Measurements from ENCODE around the gene PGAM1. TPM values are rescaled to one million over a fixed set of nuclear protein-coding genes. Genes with fewer than 3 reads are reported as not detected.

Gene PGAM1
- total RNA-seq, 1 donor from 2014 or later: 207 TPM

DNA sequence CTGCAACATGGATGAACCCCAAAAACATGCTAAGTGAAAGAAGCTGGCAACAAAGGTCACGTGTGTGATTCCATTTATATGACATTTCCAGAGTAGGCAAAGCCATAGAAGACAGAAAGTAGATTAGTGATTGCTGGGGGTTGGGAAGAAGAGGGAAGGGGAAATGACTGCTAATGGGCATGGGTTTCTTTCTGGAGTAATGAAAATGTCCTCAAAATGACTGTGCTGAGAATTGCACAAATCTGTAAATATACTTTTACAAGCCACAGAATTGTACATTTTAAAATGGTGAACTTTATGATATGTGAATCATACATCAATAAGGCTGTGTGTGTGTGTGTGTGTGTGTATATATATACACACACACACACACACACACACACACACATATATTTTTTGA is 56.4 kb downstream of the PGAM1 start:
- no peaks in the 10 kb centered on the region for H3K27me3 Mint-ChIP-seq
- H3K9me3 Mint-ChIP-seq: no peaks in the 10 kb centered on the region
- DNase-seq (ENCODE audit: extremely low spot score, unreplicated experiment): no peak
- no peak overlapping the region for H3K27ac Mint-ChIP-seq
- no peaks in the 10 kb centered on the region for H3K4me1 Mint-ChIP-seq (ENCODE audit: unreplicated experiment)
- peaks cover 21% of the 10 kb centered on the region for H3K36me3 Mint-ChIP-seq
- TF ChIP-seq, protein P1, sequence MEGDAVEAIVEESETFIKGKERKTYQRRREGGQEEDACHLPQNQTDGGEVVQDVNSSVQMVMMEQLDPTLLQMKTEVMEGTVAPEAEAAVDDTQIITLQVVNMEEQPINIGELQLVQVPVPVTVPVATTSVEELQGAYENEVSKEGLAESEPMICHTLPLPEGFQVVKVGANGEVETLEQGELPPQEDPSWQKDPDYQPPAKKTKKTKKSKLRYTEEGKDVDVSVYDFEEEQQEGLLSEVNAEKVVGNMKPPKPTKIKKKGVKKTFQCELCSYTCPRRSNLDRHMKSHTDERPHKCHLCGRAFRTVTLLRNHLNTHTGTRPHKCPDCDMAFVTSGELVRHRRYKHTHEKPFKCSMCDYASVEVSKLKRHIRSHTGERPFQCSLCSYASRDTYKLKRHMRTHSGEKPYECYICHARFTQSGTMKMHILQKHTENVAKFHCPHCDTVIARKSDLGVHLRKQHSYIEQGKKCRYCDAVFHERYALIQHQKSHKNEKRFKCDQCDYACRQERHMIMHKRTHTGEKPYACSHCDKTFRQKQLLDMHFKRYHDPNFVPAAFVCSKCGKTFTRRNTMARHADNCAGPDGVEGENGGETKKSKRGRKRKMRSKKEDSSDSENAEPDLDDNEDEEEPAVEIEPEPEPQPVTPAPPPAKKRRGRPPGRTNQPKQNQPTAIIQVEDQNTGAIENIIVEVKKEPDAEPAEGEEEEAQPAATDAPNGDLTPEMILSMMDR (conservative IDR thresholded peaks at IDR 0.05): no peak
- no peak overlapping the region for H3K4me3 Mint-ChIP-seq

Other genes starting within 250 kb of the PGAM1 start
- gene SLIT1, start 240.2 kb upstream of the PGAM1 start, total RNA-seq (ENCODE audit: low replicate concordance): 2.2 and 55.7 TPM in 2 replicates
- 7.3 and 19.8 TPM in 2 replicates for gene ARHGAP19, start 133.6 kb upstream of the PGAM1 start, total RNA-seq (ENCODE audit: low replicate concordance)
- gene FRAT1, start 106.9 kb upstream of the PGAM1 start, total RNA-seq (ENCODE audit: low replicate concordance): 4.7 and 6.1 TPM in 2 replicates
- gene FRAT2, start 91.5 kb upstream of the PGAM1 start, total RNA-seq (ENCODE audit: low replicate concordance): 23.1 and 36.4 TPM in 2 replicates
- gene RRP12, start 24.9 kb upstream of the PGAM1 start, total RNA-seq (ENCODE audit: low replicate concordance): 34.5 and 41.6 TPM in 2 replicates
- gene EXOSC1, start 19.8 kb downstream of the PGAM1 start, total RNA-seq (ENCODE audit: low replicate concordance): 34.8 and 36.1 TPM in 2 replicates
- 50.7 and 53.7 TPM in 2 replicates for gene ZDHHC16, start 20.0 kb downstream of the PGAM1 start, total RNA-seq (ENCODE audit: low replicate concordance)
- gene MMS19, start 72.2 kb downstream of the PGAM1 start, total RNA-seq (ENCODE audit: low replicate concordance): 85.9 and 94.8 TPM in 2 replicates
- gene UBTD1, start 72.7 kb downstream of the PGAM1 start, total RNA-seq (ENCODE audit: low replicate concordance): 11.6 and 16.1 TPM in 2 replicates
- gene ANKRD2, start 146.6 kb downstream of the PGAM1 start, total RNA-seq (ENCODE audit: low replicate concordance): 0.19 TPM in 1 of 2 replicates, not detected in the other
- 0.57 and 2.1 TPM in 2 replicates for gene HOGA1, start 158.2 kb downstream of the PGAM1 start, total RNA-seq (ENCODE audit: low replicate concordance)
- 0.34 TPM in 1 of 2 replicates, not detected in the other for gene C10orf62, start 163.5 kb downstream of the PGAM1 start, total RNA-seq (ENCODE audit: low replicate concordance)
- gene MORN4, start 207.3 kb downstream of the PGAM1 start, total RNA-seq (ENCODE audit: low replicate concordance): 9.0 and 15.8 TPM in 2 replicates
- gene PI4K2A, start 214.5 kb downstream of the PGAM1 start, total RNA-seq (ENCODE audit: low replicate concordance): 18.7 and 19.3 TPM in 2 replicates